ENCODE data around the gene SSTR3. TPM values are rescaled to one million over a fixed set of nuclear protein-coding genes. Genes with fewer than 3 reads are reported as not detected.

SSTR3 gene
- total RNA-seq, 1 donor from 2014 or later: not detected

DNA sequence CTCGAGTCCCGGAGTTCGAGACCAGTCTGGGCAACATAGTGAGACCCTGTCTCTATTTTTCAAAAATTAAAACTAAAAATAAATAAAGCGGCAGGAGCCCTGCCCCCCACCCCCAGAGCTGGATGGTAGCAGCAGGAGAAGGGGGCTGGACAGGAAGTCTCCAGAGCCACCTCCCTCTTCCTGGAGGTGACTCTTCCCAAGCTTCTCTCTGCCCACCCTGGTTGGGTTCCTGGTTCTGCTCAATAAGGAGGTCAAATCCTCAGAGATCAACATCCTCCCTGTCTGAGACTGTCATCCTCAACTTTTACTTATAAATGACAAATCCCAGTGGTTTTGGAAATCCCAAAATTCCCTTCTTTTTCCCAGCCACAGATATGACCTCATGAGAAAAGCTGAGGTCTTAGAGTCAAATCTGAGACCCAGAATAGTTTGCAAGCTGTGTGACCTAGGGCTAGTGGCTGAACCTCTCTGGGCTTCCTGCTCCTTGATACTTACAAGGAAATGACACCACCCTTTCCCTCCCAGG, 25.2 kb downstream of the SSTR3 start:
- H3K27ac Mint-ChIP-seq (ENCODE audit: unreplicated experiment): no peak overlapping the region
- TF ChIP-seq, protein P1, sequence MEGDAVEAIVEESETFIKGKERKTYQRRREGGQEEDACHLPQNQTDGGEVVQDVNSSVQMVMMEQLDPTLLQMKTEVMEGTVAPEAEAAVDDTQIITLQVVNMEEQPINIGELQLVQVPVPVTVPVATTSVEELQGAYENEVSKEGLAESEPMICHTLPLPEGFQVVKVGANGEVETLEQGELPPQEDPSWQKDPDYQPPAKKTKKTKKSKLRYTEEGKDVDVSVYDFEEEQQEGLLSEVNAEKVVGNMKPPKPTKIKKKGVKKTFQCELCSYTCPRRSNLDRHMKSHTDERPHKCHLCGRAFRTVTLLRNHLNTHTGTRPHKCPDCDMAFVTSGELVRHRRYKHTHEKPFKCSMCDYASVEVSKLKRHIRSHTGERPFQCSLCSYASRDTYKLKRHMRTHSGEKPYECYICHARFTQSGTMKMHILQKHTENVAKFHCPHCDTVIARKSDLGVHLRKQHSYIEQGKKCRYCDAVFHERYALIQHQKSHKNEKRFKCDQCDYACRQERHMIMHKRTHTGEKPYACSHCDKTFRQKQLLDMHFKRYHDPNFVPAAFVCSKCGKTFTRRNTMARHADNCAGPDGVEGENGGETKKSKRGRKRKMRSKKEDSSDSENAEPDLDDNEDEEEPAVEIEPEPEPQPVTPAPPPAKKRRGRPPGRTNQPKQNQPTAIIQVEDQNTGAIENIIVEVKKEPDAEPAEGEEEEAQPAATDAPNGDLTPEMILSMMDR (IDR thresholded peaks at IDR 0.05; ENCODE audit: partially characterized antibody, unreplicated experiment): no peak
- H3K4me1 Mint-ChIP-seq (ENCODE audit: low read depth, unreplicated experiment): peaks cover 2% of the 10 kb centered on the region
- no peak for DNase-seq
- no peaks in the 10 kb centered on the region for H3K36me3 Mint-ChIP-seq (ENCODE audit: unreplicated experiment)
- no peak overlapping the region for H3K4me3 Mint-ChIP-seq (ENCODE audit: unreplicated experiment)
- H3K9me3 Mint-ChIP-seq (ENCODE audit: unreplicated experiment): peaks cover 4% of the 10 kb centered on the region
- H3K27me3 Mint-ChIP-seq (ENCODE audit: unreplicated experiment): peaks cover 2% of the 10 kb centered on the region

DNA sequence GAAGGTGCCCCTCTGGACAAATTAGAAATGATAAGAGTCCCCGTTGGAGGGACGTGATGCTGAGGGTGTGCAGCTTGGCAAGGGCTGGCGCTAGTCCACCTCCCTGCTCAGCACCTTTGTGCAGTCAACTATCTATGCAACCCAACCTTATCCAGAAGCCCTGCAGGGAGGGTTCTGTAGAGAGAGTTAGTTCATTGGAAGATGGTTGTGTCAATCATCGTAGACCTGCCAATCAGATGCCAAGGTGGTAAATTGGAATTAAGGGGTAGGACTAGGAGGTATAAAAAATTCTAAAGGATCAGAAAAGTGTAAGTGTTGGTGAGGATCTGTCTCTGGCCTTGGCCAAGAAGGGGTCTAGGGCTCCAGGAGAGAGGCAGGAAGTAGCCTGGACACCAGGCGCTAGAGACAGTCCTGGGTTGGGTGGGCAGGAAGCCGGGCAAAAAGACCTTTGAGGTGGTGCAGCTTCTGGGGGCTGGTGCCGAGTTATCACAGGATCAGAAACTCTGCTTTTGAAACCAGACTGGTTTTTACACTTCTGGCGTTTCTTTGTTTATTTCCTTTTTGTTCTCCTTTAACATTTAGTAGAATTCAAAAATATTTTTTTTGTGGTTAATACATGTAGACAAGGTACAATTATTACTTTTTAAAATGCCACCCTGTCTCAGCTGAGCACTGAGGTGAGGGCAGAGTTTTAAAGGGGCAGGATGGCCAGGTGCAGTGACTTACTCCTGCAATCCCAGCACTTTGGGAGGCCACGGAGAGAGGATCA, 25.9 kb downstream of the SSTR3 start:
- H3K27ac Mint-ChIP-seq (ENCODE audit: unreplicated experiment): no peak overlapping the region
- peak; percentile 6 for DNase-seq
- TF ChIP-seq, protein P1 (IDR thresholded peaks at IDR 0.05; ENCODE audit: partially characterized antibody, unreplicated experiment): no peak
- no peaks in the 10 kb centered on the region for H3K36me3 Mint-ChIP-seq (ENCODE audit: unreplicated experiment)
- H3K27me3 Mint-ChIP-seq (ENCODE audit: unreplicated experiment): peaks cover 3% of the 10 kb centered on the region
- peaks cover 4% of the 10 kb centered on the region for H3K9me3 Mint-ChIP-seq (ENCODE audit: unreplicated experiment)
- no peak overlapping the region for H3K4me3 Mint-ChIP-seq (ENCODE audit: unreplicated experiment)
- H3K4me1 Mint-ChIP-seq (ENCODE audit: low read depth, unreplicated experiment): peaks cover 2% of the 10 kb centered on the region

DNA sequence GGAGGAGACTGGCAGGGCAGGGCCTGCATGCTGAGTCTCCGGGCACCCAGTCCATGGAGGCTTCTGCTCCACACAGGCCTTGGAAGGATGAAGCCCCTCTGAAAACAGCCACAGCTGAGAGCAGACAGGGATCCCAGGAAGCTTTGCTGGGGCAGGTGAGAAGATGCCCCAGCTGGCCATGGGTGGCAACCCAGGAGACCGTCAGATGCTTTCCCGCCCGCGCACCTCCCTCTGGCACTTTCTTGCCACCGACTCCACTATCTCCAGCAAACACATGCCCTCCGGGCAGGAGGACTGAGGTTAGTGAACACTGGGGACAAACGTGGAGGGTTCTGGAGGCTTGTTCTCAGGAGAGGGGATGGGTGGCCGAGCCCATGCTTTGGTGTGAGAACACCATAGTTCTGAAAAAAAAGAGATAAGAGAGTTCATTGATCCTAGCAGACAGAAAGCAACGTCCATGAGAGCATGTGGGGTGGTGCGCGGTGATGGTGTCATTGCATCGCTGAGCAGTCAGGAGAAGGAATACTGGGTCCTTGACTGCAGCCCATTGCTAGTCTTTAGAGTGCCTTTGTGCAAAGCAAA, 26.5 kb downstream of the SSTR3 start:
- peaks cover 4% of the 10 kb centered on the region for H3K9me3 Mint-ChIP-seq (ENCODE audit: unreplicated experiment)
- TF ChIP-seq, protein P1 (IDR thresholded peaks at IDR 0.05; ENCODE audit: partially characterized antibody, unreplicated experiment): no peak
- DNase-seq: peak; percentile 8
- H3K4me1 Mint-ChIP-seq (ENCODE audit: low read depth, unreplicated experiment): peaks cover 2% of the 10 kb centered on the region
- no peaks in the 10 kb centered on the region for H3K36me3 Mint-ChIP-seq (ENCODE audit: unreplicated experiment)
- H3K27ac Mint-ChIP-seq (ENCODE audit: unreplicated experiment): no peak overlapping the region
- peaks cover 3% of the 10 kb centered on the region for H3K27me3 Mint-ChIP-seq (ENCODE audit: unreplicated experiment)
- H3K4me3 Mint-ChIP-seq (ENCODE audit: unreplicated experiment): no peak overlapping the region

DNA sequence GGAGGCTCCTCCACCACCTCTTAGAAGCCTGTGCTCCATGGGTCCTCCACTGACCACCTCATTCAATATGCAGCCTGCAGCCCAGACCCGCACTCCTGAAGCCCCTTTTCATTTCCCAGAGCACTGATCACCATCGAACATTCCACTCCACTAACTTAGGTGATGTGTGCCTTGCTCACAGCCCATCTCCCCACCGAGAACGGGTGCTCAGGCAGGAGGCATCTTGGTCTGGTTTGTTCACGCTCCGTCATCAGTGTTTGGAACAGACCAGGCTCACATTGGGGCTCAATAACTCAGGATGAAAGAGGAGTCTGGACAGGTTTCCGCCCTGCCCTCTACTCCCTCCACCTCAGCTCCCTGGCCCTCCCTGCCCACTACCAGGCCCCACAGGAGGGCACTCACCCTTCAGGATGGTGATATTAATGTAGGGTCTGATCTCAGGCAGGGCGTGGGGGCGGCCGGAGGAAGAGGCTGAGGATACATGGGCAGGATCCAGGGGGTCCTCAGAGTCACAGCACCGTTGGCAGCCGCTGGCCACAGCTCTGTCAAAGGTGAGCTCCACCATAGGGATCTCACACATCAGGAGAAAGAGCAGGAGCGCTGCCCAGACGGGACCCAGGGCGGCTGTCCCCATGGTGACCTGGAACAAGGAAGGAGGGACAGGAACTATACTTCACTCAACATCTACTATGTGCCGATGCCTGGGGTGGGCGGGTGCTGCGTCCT, 27.3 kb downstream of the SSTR3 start:
- H3K36me3 Mint-ChIP-seq (ENCODE audit: unreplicated experiment): no peaks in the 10 kb centered on the region
- H3K27me3 Mint-ChIP-seq (ENCODE audit: unreplicated experiment): peaks cover 3% of the 10 kb centered on the region
- H3K4me3 Mint-ChIP-seq (ENCODE audit: unreplicated experiment): no peak overlapping the region
- no peak overlapping the region for H3K27ac Mint-ChIP-seq (ENCODE audit: unreplicated experiment)
- H3K9me3 Mint-ChIP-seq (ENCODE audit: unreplicated experiment): peaks cover 4% of the 10 kb centered on the region
- DNase-seq: peak; percentile 7
- TF ChIP-seq, protein P1 (IDR thresholded peaks at IDR 0.05; ENCODE audit: partially characterized antibody, unreplicated experiment): no peak
- H3K4me1 Mint-ChIP-seq (ENCODE audit: low read depth, unreplicated experiment): peaks cover 2% of the 10 kb centered on the region

Measured in glutamatergic neuron (in vitro differentiated cells).